ENCODE data around the gene ATAD3B.
"Not testable (repeated sequence)": the region's sequence is repeated elsewhere in the genome, so short reads cannot be mapped to it uniquely, and the experiment has no call there.

Gene ATAD3B

DNA sequence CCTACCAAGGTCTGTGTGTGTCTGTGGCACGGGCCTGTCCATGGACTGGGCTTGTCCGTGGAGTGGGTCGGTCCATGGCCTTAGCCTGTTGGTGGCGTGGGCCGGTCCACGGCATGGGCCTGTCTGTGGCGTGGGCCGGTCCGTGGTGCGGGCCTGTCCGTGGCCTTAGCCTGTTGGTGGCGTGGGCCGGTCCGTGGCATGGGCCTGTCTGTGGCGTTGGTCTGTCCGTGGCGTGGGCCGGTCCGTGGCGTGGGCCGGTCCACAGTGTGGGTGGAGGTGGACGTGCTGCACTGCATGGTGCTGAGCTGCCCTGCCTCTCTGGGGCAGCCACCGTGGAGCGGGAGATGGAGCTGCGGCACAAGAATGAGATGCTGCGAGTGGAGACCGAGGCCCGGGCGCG, 10.2 kb downstream of the ATAD3B start:
- DNase-seq (ENCODE audit: low read depth) = not testable (repeated sequence)

DNA sequence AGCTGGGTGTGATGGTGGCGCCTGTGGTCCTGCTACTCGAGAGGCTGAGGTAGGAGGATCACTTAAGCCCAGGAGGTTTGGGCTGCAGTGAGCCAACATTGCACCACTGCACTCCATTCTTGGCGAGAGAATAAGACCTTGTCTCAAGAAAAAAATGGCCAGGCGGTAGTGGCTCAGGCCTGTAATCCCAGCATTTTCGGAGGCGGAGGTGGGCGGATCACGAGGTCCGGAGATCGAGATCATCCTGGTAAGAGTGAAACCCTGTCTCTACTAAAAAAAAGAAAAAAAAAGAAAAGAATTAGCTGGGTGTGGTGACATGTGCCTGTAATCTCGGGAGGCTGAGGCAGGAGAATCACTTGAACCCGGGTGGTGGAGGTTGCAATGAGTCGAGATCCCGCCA, 11.3 kb downstream of the ATAD3B start:
- no peak for DNase-seq (ENCODE audit: low read depth)

DNA sequence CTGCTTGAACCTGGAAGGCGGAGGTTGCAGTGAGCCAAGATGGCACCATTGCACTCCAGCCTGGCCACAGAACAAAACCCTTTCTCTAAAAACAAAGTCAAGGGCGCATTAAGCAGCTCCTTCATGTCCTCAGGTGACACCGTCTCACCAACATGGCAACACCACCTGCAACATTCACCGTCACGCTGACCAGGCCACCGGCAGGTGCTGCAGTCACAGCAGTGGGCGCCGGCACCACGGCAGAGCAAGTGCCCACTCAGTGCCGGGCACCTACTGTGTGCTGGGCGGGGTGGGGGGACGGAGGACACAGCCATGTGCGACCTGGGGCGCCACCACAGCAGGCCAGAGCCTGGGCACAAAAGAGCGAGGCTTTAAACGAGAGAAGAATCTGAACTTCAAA, 12.1 kb downstream of the ATAD3B start:
- DNase-seq (ENCODE audit: low read depth) = no peak

DNA sequence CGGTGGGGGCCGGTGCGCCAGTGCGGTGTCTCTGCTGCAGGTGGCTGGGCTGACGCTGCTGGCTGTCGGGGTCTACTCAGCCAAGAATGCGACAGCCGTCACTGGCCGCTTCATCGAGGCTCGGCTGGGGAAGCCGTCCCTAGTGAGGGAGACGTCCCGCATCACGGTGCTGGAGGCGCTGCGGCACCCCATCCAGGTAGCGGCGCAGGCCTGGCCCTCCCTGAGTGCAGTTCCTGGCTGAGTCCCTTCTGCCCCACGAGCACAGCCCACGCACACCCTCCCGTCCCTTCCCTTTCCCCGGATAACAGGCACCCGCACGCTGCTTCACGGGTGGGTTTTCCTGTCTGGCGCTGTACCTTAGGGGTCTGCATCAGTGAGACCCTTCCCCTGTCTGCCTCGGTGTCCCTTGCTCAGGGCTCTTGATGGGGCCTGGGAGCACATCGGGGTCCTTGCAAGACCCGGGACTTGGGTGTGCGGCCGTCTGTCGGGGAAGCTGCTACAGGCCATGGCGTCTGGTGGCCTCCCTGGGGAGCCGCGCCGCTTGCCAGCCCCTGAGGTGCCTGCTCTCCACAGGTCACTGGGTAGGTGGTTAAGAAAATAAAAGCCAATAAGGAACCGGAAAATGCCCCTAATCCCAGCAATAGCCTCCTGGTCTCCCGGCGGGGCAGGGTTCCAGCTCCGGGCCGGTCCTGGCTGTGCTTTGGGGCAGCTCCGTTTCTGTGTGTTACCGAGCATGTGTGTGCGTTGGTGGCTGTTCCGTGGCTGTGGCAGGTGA, 13.6 kb downstream of the ATAD3B start:
- not testable (repeated sequence) for DNase-seq (ENCODE audit: low read depth)

- DNase-seq (ENCODE audit: low read depth) = not testable (repeated sequence)
Measured at GRCh38 chr1:1485755-1486317, 14.3 kb downstream of the ATAD3B start.

GRCh38 chr1:1487701-1488100, 16.1 kb downstream of the ATAD3B start:
- DNase-seq (ENCODE audit: low read depth) = no peak

DNA sequence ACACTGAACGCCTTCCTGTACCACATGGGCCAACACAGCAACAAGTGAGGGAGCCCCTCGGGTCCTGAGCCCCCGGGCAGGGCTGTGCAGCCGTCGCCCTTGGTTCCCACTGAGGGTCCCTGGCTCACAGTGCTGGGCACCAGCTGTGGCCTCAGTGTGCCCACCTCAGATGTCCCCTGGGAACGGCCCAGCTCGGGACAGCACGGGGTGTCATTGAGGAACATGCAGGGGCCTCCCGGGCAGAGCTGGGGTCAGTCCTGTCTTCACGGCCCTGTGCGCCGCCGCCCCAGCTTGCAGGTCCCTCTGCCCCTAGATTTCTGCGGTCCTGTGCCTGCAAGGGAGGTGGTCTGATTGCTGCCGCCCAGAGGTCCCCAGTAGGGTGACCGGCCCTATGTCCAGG, 17.7 kb downstream of the ATAD3B start:
- DNase-seq (ENCODE audit: low read depth) = no peak

DNA sequence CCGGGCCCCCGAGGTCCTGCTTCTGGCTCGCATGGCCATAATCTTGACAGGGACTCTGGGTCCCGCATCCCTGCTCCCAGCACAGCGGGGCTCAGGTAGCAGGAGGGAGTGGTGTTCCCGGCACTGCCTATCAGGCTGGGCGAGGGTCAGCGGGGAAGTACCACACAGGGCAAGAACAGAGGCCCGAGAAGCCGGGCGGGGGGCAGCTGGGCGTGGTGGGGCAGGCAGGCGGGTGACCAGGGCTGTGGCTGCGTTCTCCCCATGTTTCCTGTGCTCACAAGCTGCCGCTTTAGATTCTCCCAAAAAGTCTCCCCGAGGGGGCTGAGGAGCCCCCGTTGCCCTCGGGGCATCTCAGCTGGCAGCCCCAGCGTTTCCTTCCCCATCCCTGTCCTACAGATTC, 18.3 kb downstream of the ATAD3B start:
- no peak for DNase-seq (ENCODE audit: low read depth)

DNA sequence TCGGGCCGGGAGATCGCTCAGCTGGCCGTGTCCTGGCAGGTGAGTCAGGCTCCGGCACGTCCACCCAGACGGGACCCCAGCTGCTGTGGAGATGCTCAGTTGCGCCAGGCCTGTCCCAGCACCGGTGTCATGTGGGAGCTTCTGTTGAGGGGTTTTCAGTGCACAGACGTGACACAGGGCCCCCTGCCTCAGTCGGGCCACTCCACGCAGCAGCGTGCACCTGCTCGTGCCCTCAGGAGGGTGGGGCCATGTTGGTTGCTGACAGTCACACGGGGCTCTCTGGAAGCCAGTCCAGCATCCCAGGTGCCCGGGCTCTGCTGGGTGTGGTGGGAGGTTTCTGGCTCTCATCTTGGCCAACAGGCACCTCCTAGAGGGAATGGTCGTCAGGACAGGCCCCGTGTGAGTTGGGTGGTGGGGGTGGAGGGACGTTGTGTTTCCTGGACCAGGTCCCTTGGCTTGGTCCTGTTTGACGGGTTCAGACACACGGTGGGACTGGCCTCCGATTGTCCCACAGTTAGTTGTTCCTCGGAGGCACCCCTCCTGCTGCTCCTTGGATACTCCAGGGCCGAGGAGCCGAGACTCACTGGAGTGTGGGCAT, 19.2 kb downstream of the ATAD3B start:
- no peak for DNase-seq (ENCODE audit: low read depth)

- no peak for DNase-seq (ENCODE audit: low read depth)
Measured at GRCh38 chr1:1491601-1492000, 20.0 kb downstream of the ATAD3B start.

DNA sequence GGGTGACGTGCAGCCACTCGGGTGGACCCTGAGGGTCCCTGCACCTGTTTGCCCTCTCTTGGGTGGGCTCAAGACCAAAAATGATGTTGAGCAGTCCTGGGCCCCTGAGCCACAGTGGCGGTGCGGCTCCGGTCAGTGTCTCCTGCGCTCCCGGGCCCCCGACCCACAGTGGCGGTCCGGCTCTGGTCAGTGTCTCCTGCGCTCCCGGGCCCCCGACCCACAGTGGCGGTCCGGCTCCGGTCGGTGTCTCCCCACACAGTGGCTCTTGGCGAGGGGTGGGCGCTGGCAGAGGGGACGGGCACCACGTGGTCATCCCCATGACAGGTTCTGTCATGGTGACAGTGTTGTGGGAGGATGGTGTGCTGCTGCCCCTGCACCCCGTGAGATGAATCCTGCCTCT, 22.7 kb downstream of the ATAD3B start:
- not testable (repeated sequence) for DNase-seq (ENCODE audit: low read depth)

GRCh38 chr1:1495461-1495975, 24.0 kb downstream of the ATAD3B start:
- DNase-seq (ENCODE audit: low read depth) = not testable (repeated sequence)

DNA sequence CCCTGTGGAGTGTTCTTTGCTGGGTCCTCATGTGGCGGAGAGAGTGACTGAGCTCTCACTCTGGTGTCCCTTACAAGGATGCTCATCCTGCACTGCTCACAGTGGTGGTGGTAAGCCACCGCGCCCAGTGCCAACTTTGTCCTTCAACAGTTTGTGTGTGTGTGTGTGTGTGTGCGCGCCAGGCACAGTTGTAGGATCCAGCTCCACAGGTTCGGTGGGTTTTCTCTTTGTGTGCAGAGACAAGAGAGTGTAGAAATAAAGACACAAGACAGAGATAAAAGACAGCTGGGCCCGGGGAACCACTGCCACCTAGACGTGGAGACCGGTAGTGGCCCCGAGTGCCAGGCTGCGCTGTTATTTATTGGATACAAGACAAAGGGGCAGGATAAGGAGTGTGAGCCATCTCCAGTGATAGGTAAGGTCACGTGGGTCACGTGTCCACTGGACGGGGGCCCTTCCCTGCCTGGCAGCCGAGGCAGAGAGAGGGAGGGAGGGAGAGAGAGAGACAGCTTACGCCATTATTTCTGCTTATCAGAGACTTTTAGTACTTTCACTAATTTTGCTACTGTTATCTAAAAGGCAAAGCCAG, 33.3 kb downstream of the ATAD3B start:
- DNase-seq (ENCODE audit: low read depth) = not testable (repeated sequence)

GRCh38 chr1:1505366-1505798, 33.8 kb downstream of the ATAD3B start:
- not testable (repeated sequence) for DNase-seq (ENCODE audit: low read depth)

DNA sequence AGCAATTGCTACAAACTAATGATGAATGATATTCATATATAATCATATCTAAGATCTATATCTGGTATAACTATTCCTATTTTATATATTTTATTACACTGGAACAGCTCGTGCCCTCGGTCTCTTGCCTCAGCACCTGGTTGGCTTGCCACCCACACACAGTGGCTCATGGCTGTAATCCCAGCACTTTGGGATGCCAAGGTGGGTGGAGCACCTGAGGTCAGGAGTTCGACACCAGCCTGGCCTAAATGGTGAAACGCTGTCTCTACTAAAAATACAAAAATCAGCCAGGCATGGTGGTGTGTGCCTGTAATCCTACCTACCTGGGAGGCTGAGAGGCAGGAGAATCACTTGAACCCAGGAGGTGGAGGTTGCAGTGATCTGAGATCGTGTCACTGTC, 34.2 kb downstream of the ATAD3B start:
- not testable (repeated sequence) for DNase-seq (ENCODE audit: low read depth)

DNA sequence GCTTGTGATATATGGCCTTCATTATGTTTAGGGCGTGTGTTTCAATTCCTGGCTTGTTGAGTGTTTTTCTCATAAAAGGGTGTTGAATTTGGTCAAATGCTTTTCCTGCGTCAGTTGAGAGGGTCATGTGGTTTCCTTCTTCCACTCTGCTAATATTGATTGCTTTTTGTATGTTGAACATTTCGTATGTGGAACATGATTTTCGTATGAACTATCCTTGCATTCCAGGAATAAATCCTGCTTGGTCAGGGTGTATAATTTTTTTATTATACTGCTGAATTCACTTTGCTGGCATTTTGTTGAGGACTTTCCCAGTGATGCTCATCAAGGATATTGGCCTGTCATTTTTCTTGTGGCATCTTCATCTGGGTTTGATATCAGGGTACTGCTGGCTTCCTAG, 35.7 kb downstream of the ATAD3B start:
- no peak for DNase-seq (ENCODE audit: low read depth)

- DNase-seq (ENCODE audit: low read depth) = not testable (repeated sequence)
Measured at GRCh38 chr1:1508775-1509464, 37.4 kb downstream of the ATAD3B start.

- not testable (repeated sequence) for DNase-seq (ENCODE audit: low read depth)
Measured at GRCh38 chr1:1509465-1509850, 37.9 kb downstream of the ATAD3B start.

- DNase-seq (ENCODE audit: low read depth) = no peak
Measured at GRCh38 chr1:1510912-1511532, 39.5 kb downstream of the ATAD3B start.

DNA sequence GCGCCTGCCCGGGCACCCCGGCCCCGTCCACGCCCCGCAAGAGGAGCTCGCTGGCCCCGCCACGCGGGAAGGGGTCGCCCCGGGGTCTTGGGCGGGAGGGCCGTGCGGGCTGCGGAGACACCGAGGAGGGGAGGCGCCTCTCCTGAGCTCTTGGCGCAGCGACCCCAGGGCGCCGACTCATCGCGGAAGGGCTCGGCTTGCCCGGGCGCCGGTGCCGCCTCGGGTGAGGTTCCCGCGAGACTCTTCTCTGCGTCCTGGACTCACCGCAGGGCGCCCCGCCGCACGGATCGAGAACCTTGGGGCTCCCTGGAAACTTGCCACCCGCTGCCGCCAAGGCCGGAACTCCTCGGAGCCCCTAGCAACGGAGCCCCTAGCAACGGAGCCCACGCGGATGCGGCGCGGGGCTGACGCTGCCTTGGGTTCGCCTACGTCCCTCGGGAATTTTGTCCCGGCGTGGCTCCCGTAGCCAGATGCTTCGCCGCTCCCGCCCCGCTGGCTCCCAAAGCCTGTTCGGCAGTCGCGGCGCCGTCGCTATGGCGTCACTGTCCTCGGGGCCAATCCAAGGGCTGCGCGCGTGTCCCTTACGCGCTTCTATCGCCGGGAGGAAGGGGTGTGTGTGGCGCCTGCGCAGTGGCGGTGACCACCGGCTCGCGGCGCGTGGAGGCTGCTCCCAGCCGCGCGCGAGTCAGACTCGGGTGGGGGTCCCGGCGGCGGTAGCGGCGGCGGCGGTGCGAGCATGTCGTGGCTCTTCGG, 40.1 kb downstream of the ATAD3B start, which contains the start of gene ATAD3A:
Gene ATAD3A (plus strand): TSS at position 630 of the 753 bp plus-strand sequence. CDS start 107 bp downstream, at position 737.
- peak; percentile 96 for DNase-seq (ENCODE audit: low read depth)

- DNase-seq (ENCODE audit: low read depth) = not testable (repeated sequence)
Measured at GRCh38 chr1:1512425-1512824, 40.9 kb downstream of the ATAD3B start.

All from HS-27A (cell line).